ENCODE measurements around the gene XPR1.

- TF ChIP-seq, protein P1, sequence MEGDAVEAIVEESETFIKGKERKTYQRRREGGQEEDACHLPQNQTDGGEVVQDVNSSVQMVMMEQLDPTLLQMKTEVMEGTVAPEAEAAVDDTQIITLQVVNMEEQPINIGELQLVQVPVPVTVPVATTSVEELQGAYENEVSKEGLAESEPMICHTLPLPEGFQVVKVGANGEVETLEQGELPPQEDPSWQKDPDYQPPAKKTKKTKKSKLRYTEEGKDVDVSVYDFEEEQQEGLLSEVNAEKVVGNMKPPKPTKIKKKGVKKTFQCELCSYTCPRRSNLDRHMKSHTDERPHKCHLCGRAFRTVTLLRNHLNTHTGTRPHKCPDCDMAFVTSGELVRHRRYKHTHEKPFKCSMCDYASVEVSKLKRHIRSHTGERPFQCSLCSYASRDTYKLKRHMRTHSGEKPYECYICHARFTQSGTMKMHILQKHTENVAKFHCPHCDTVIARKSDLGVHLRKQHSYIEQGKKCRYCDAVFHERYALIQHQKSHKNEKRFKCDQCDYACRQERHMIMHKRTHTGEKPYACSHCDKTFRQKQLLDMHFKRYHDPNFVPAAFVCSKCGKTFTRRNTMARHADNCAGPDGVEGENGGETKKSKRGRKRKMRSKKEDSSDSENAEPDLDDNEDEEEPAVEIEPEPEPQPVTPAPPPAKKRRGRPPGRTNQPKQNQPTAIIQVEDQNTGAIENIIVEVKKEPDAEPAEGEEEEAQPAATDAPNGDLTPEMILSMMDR (IDR thresholded peaks at IDR 0.05) = no peak
- TF ChIP-seq POLR2A (IDR thresholded peaks at IDR 0.05) = no peak
Measured at GRCh38 chr1:180939711-180940103, 307.9 kb downstream of the XPR1 start.
